GM23338 (cell line): ENCODE measurements around the gene PAX6. TPM values are rescaled to one million over a fixed set of nuclear protein-coding genes. Genes with fewer than 3 reads are reported as not detected.

Experiments
- ATAC-seq: fragments of 200-7000 bp; cut with Tn5 transposase; 3 replicates; pipeline ENCODE4 v1.9.1; 2020
- DNase-seq: peaks from one replicate; pipeline ENCODE4 v3.0.0-alpha.2; 2015; ENCODE audit warnings: low spot score
- H2AFZ ChIP-seq: fragments of 200-600 bp; sonication (generic); 2 replicates; pipeline ENCODE4 v1.8.0; 2016; ENCODE audit warnings: antibody characterized with exemption, mild to moderate bottlenecking, moderate library complexity
- H3F3A ChIP-seq: fragments of 200-600 bp; sonication (generic); replicated peaks from 2 replicates; pipeline ENCODE4 v1.8.0; 2017; ENCODE audit warnings: antibody characterized with exemption, mixed run types, low read depth
- H3K27ac ChIP-seq: fragments of 200-600 bp; sonication (generic); 2 replicates; pipeline ENCODE4 v1.6.1; 2016; ENCODE audit warnings: low read depth
- H3K27me3 ChIP-seq: fragments of 200-600 bp; sonication (generic); 2 replicates; pipeline ENCODE4 v1.8.0; 2016; ENCODE audit warnings: mild to moderate bottlenecking, mixed run types, moderate library complexity; ENCODE audit not compliant: insufficient read depth
- H3K36me3 ChIP-seq: fragments of 200-600 bp; sonication (generic); 2 replicates; pipeline ENCODE4 v1.8.0; 2016; ENCODE audit warnings: mild to moderate bottlenecking; ENCODE audit not compliant: insufficient read depth
- H3K4me1 ChIP-seq: fragments of 200-600 bp; sonication (generic); 2 replicates; pipeline ENCODE4 v1.8.0; 2016; ENCODE audit warnings: mild to moderate bottlenecking, moderate library complexity; ENCODE audit not compliant: insufficient read depth
- H3K4me2 ChIP-seq: fragments of 200-600 bp; sonication (generic); 2 replicates; pipeline ENCODE4 v1.7.1; 2017; ENCODE audit warnings: mixed run types
- H3K4me3 ChIP-seq: fragments of 200-600 bp; sonication (generic); 2 replicates; pipeline ENCODE4 v1.6.1; 2016; ENCODE audit warnings: mixed run types
- H3K79me2 ChIP-seq: fragments of 200-600 bp; sonication (generic); replicated peaks from 2 replicates; pipeline ENCODE4 v1.8.0; 2017; ENCODE audit warnings: mild to moderate bottlenecking; ENCODE audit not compliant: insufficient read depth
- H3K9me2 ChIP-seq: fragments of 200-600 bp; sonication (generic); 2 replicates; pipeline ENCODE4 v1.8.0; 2017; ENCODE audit not compliant: insufficient read depth
- H4K20me1 ChIP-seq: fragments of 200-600 bp; sonication (generic); replicated peaks from 2 replicates; pipeline ENCODE4 v1.8.0; 2017; ENCODE audit warnings: mild to moderate bottlenecking; ENCODE audit not compliant: insufficient read depth
- H3K27ac Mint-ChIP-seq: 2 replicates; pipeline ENCODE4 v1.8.0; 2020; ENCODE audit warnings: inconsistent platforms, mild to moderate bottlenecking, moderate library complexity, mixed read lengths
- H3K27me3 Mint-ChIP-seq: 3 replicates; pipeline ENCODE4 v1.8.0; 2022; ENCODE audit warnings: low read depth, mild to moderate bottlenecking, moderate library complexity, mixed read lengths, inconsistent platforms; ENCODE audit not compliant: insufficient read depth, poor library complexity
- H3K36me3 Mint-ChIP-seq: 3 replicates; pipeline ENCODE4 v1.8.0; 2021; ENCODE audit warnings: low read depth, mild to moderate bottlenecking, inconsistent platforms, moderate library complexity, mixed read lengths
- H3K4me1 Mint-ChIP-seq: 3 replicates; pipeline ENCODE4 v1.8.0; 2020; ENCODE audit warnings: mild to moderate bottlenecking, inconsistent platforms, mixed read lengths
- H3K4me3 Mint-ChIP-seq: 3 replicates; pipeline ENCODE4 v1.8.0; 2021; ENCODE audit warnings: moderate library complexity, mild to moderate bottlenecking, inconsistent platforms, mixed read lengths
- H3K9me3 Mint-ChIP-seq: 3 replicates; pipeline ENCODE4 v1.8.0; 2020; ENCODE audit warnings: moderate library complexity, mild to moderate bottlenecking, inconsistent platforms, mixed read lengths
- CREB1 ChIP-seq: fragments of 250-450 bp; sonication (Bioruptor Pico); IDR thresholded peaks from 2 replicates; pipeline ENCODE4 v1.5.0; 2020; ENCODE audit warnings: low read depth, mild to moderate bottlenecking, moderate library complexity
- CTCF ChIP-seq, 2 experiments: fragments of 200-600 bp in 1 of 2; sonication (generic) in 1 of 2; conservative IDR thresholded peaks; 2 replicates each; pipeline versions ENCODE4 v1.5.1 to v1.6.1; 2016 to 2017; ENCODE audit warnings: antibody characterized with exemption in 2 of 2, low read depth in 2 of 2, mild to moderate bottlenecking in 2 of 2, moderate library complexity in 1 of 2
- ETS1 ChIP-seq: IDR thresholded peaks from 2 replicates; pipeline ENCODE4 v1.6.1; 2016; ENCODE audit warnings: antibody characterized with exemption
- EZH2 ChIP-seq: fragments of 200-600 bp; sonication (generic); IDR thresholded peaks from one replicate; pipeline ENCODE4 v1.8.0; 2017; ENCODE audit warnings: antibody characterized with exemption, mild to moderate bottlenecking, low read depth; ENCODE audit not compliant: unreplicated experiment
- EZH2phosphoT487 ChIP-seq: fragments of 200-600 bp; sonication (generic); IDR thresholded peaks from one replicate; pipeline ENCODE4 v1.8.1; 2018; ENCODE audit warnings: antibody characterized with exemption; ENCODE audit not compliant: unreplicated experiment
- JUNB ChIP-seq: IDR thresholded peaks from one replicate; pipeline ENCODE4 v1.6.1; 2016; ENCODE audit warnings: antibody characterized with exemption; ENCODE audit not compliant: unreplicated experiment
- NANOG ChIP-seq: IDR thresholded peaks from 2 replicates; pipeline ENCODE4 v1.6.1; 2016; ENCODE audit warnings: antibody characterized with exemption, borderline replicate concordance
- POLR2AphosphoS5 ChIP-seq: IDR thresholded peaks from 2 replicates; pipeline ENCODE4 v1.6.1; 2016; ENCODE audit warnings: antibody characterized with exemption, low read depth
- ZNF114 ChIP-seq: fragments of 250-450 bp; sonication (Bioruptor Pico); IDR thresholded peaks from 2 replicates; pipeline ENCODE4 v1.5.0; 2020; ENCODE audit warnings: mild to moderate bottlenecking, moderate library complexity
- ZNF331 ChIP-seq: fragments of 250-450 bp; sonication (Bioruptor Pico); IDR thresholded peaks from 2 replicates; pipeline ENCODE4 v1.5.0; 2020; ENCODE audit warnings: low read depth, mild to moderate bottlenecking, moderate library complexity
- polyA plus RNA-seq: library from polyadenylated mRNA; unstranded; fragments of >200 nt; fragmentation: Nextera tagmentation; extraction: Ambion mirVana; gene quantifications from 2 replicates; pipeline ENCODE4 v1.2.1, GENCODE V29; 2016
- total RNA-seq: library from RNA; depleted of rRNA; stranded (reverse); fragments of >200 nt; shearing (Covaris generic); gene quantifications from 2 replicates; pipeline ENCODE4 v1.2.3, GENCODE V29; 2014
- TF ChIP-seq, protein P1 (sequence below): IDR thresholded peaks from one replicate; pipeline ENCODE4 v1.6.1; 2018; ENCODE audit warnings: antibody characterized with exemption; ENCODE audit not compliant: unreplicated experiment

Gene PAX6
- total and polyA plus RNA-seq, 2 experiments from 2014 or later: 0.17 to 0.45 TPM

DNA sequence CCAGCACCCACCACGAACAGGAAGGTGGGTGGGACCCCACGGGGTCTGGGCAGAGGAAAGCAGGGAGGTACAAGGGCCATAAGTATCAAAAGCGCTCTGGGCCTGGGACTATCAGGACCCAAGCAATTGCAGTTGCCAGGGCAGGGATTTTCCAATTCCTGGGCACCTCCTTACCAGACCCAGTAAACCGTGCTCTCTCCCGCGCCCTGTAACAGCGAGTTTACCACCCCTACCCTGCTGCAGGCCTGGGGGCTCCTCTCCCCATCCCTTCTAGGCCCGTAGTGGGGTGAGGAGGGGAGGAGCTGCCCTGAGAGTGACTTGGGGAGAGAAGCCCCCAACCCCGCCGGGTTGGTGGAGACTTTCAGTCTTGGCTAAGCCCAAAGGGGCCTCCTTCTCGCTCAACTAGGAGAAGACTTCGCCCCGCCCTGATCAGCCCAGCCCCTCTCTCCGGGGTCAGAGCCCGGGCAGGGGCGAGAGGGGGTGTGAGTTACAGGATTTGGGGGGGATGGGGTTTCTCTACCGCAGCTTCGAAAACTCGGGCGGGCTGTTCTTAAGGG, 5.4 kb downstream of the PAX6 start:
- H3K36me3 ChIP-seq: no peaks in the 10 kb centered on the region
- peaks cover 75% of the 10 kb centered on the region for H3K4me1 ChIP-seq
- peaks cover 58% of the 10 kb centered on the region for H3F3A ChIP-seq
- no peak overlapping the region for H3K27ac Mint-ChIP-seq
- no peaks in the 10 kb centered on the region for H3K79me2 ChIP-seq
- TF ChIP-seq EZH2phosphoT487: peak; percentile 13
- no peak for TF ChIP-seq ZNF331 (CRISPR knock-in tag)
- TF ChIP-seq EZH2: peak; percentile 40
- no peaks in the 10 kb centered on the region for H3K9me2 ChIP-seq
- peaks cover 12% of the 10 kb centered on the region; the same call in 2 of the 3 replicates for H3K9me3 Mint-ChIP-seq
- no peak overlapping the region for H3K27ac ChIP-seq
- peak overlapping the region; percentile 84 for H2AFZ ChIP-seq
- H3K27me3 ChIP-seq: peaks cover 100% of the 10 kb centered on the region
- H3K4me1 Mint-ChIP-seq: peaks cover 66% of the 10 kb centered on the region
- H3K4me2 ChIP-seq: peak overlapping the region; percentile 74
- H4K20me1 ChIP-seq: peaks cover 29% of the 10 kb centered on the region
- peak; percentile 80 for DNase-seq
- ATAC-seq: peak; percentile 27
- peaks cover 98% of the 10 kb centered on the region for H3K27me3 Mint-ChIP-seq
- peak overlapping the region; percentile 58 for H3K4me3 ChIP-seq
- H3K36me3 Mint-ChIP-seq: peaks cover 4% of the 10 kb centered on the region; the same call in 1 of the 3 replicates
- peak overlapping the region; percentile 43 for H3K4me3 Mint-ChIP-seq

GRCh38 chr11:31805037-31805628, 6.0 kb downstream of the PAX6 start:
- H4K20me1 ChIP-seq: peaks cover 29% of the 10 kb centered on the region
- peaks cover 100% of the 10 kb centered on the region for H3K27me3 ChIP-seq
- DNase-seq: peak; percentile 72
- H3K4me1 ChIP-seq: peaks cover 79% of the 10 kb centered on the region
- H3K79me2 ChIP-seq: no peaks in the 10 kb centered on the region
- peaks cover 4% of the 10 kb centered on the region; the same call in 1 of the 3 replicates for H3K36me3 Mint-ChIP-seq
- peak overlapping the region; percentile 58 for H3K4me3 ChIP-seq
- peak overlapping the region; percentile 74 for H3K4me2 ChIP-seq
- H3K4me3 Mint-ChIP-seq: peak overlapping the region; percentile 65
- peaks cover 61% of the 10 kb centered on the region for H3F3A ChIP-seq
- peak; percentile 28 for ATAC-seq
- H3K36me3 ChIP-seq: no peaks in the 10 kb centered on the region
- H2AFZ ChIP-seq: peak overlapping the region; percentile 84
- H3K27me3 Mint-ChIP-seq: peaks cover 99% of the 10 kb centered on the region
- peaks cover 70% of the 10 kb centered on the region for H3K4me1 Mint-ChIP-seq
- H3K9me2 ChIP-seq: no peaks in the 10 kb centered on the region
- no peak overlapping the region for H3K27ac Mint-ChIP-seq
- H3K27ac ChIP-seq: no peak overlapping the region
- peaks cover 12% of the 10 kb centered on the region; the same call in 2 of the 3 replicates for H3K9me3 Mint-ChIP-seq
- peak; percentile 27 for TF ChIP-seq EZH2
- TF ChIP-seq ETS1: no peak
- TF ChIP-seq CTCF (conservative IDR thresholded peaks at IDR 0.05; ENCODE audit: low read depth in 2 of 2): peak in 1 of 2 experiments; percentile 15; a peak in 1 of 4 replicates
- no peak for TF ChIP-seq POLR2AphosphoS5
- peak; percentile 76 for TF ChIP-seq EZH2phosphoT487
- no peak for TF ChIP-seq CREB1 (CRISPR knock-in tag)
- no peak for TF ChIP-seq ZNF331 (CRISPR knock-in tag)
- no peak for TF ChIP-seq NANOG
- TF ChIP-seq, protein P1, sequence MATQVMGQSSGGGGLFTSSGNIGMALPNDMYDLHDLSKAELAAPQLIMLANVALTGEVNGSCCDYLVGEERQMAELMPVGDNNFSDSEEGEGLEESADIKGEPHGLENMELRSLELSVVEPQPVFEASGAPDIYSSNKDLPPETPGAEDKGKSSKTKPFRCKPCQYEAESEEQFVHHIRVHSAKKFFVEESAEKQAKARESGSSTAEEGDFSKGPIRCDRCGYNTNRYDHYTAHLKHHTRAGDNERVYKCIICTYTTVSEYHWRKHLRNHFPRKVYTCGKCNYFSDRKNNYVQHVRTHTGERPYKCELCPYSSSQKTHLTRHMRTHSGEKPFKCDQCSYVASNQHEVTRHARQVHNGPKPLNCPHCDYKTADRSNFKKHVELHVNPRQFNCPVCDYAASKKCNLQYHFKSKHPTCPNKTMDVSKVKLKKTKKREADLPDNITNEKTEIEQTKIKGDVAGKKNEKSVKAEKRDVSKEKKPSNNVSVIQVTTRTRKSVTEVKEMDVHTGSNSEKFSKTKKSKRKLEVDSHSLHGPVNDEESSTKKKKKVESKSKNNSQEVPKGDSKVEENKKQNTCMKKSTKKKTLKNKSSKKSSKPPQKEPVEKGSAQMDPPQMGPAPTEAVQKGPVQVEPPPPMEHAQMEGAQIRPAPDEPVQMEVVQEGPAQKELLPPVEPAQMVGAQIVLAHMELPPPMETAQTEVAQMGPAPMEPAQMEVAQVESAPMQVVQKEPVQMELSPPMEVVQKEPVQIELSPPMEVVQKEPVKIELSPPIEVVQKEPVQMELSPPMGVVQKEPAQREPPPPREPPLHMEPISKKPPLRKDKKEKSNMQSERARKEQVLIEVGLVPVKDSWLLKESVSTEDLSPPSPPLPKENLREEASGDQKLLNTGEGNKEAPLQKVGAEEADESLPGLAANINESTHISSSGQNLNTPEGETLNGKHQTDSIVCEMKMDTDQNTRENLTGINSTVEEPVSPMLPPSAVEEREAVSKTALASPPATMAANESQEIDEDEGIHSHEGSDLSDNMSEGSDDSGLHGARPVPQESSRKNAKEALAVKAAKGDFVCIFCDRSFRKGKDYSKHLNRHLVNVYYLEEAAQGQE: no peak
- no peak for TF ChIP-seq JUNB
- TF ChIP-seq ZNF114: no peak
